ENCODE measurements around the gene CCDC192. TPM values are rescaled to one million over a fixed set of nuclear protein-coding genes. Genes with fewer than 3 reads are reported as not detected.

Gene CCDC192
- total RNA-seq, 1 donor from 2014 or later = not detected

GRCh38 chr5:127957701-127958239 is 254.6 kb downstream of the CCDC192 start:
- no peak overlapping the region for H3K9ac ChIP-seq
- Mint-ChIP-seq H3K27ac (no peak overlapping the region), H3K4me3 (no peak overlapping the region), H3K27me3 (ENCODE audit: insufficient read depth, low read depth) (no peaks in the 10 kb centered on the region), H3K9me3 (peaks cover 2% of the 10 kb centered on the region), H3K36me3 (peaks cover 5% of the 10 kb centered on the region), H3K4me1 (peaks cover 38% of the 10 kb centered on the region)
- no peaks in the 10 kb centered on the region for H3K27me3 ChIP-seq
- H3K4me2 ChIP-seq = peak overlapping the region; percentile 15
- H3K27ac ChIP-seq = no peak overlapping the region
- H3K4me3 ChIP-seq = no peak overlapping the region
- H3K4me1 ChIP-seq = peaks cover 21% of the 10 kb centered on the region
- H3K36me3 ChIP-seq = no peaks in the 10 kb centered on the region
- no peaks in the 10 kb centered on the region for H3K9me3 ChIP-seq (ENCODE audit: low read depth)
- no peaks in the 10 kb centered on the region for H3F3A ChIP-seq (ENCODE audit: low read depth)
- TF ChIP-seq EZH2 (IDR thresholded peaks at IDR 0.05) (no peak), EZH2phosphoT487 (IDR thresholded peaks at IDR 0.05) (no peak)
- TF ChIP-seq, protein P1, sequence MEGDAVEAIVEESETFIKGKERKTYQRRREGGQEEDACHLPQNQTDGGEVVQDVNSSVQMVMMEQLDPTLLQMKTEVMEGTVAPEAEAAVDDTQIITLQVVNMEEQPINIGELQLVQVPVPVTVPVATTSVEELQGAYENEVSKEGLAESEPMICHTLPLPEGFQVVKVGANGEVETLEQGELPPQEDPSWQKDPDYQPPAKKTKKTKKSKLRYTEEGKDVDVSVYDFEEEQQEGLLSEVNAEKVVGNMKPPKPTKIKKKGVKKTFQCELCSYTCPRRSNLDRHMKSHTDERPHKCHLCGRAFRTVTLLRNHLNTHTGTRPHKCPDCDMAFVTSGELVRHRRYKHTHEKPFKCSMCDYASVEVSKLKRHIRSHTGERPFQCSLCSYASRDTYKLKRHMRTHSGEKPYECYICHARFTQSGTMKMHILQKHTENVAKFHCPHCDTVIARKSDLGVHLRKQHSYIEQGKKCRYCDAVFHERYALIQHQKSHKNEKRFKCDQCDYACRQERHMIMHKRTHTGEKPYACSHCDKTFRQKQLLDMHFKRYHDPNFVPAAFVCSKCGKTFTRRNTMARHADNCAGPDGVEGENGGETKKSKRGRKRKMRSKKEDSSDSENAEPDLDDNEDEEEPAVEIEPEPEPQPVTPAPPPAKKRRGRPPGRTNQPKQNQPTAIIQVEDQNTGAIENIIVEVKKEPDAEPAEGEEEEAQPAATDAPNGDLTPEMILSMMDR (IDR thresholded peaks at IDR 0.05) = no peak
- peak overlapping the region; percentile 36 for H2AFZ ChIP-seq (replicated peaks)
- no peaks in the 10 kb centered on the region for H4K20me1 ChIP-seq (ENCODE audit: low read depth)
- DNase-seq (ENCODE audit: low spot score) = no peak
- H3K79me2 ChIP-seq (ENCODE audit: low read depth) = no peaks in the 10 kb centered on the region

DNA sequence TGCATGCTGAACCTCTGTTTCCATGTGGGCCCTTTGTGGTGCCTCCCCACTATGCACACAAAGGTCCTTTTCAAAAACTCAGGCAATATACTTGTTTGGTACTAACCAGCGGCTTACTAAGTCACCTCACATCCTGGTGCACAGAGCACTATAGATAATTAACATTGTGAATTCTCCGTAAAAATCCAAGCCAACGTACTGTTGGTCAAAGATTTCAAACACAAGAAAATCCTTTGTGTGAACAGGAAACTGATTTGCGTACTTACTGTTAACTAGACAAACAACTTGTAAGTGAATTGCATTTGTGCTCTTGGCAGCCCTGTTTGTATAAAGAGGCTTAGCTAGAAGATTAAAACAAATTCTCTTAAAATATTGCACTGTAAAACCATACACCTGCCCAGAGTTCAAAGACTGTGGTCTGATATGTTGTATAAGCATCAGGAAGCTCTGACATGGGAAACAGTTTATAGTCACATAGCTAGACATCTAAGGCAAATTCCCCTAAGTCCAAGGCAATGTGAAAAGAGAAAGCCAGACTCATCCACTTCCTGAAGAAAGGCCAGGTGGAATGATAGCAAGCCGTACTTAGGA is 255.3 kb downstream of the CCDC192 start:
- Histone ChIP-seq H3K9me3 (ENCODE audit: low read depth) (no peaks in the 10 kb centered on the region), H3K79me2 (ENCODE audit: low read depth) (no peaks in the 10 kb centered on the region), H3K27ac (no peak overlapping the region), H3F3A (ENCODE audit: low read depth) (no peaks in the 10 kb centered on the region), H3K36me3 (no peaks in the 10 kb centered on the region), H3K9ac (no peak overlapping the region), H3K27me3 (no peaks in the 10 kb centered on the region), H3K4me1 (peaks cover 21% of the 10 kb centered on the region), H3K4me3 (no peak overlapping the region), H4K20me1 (ENCODE audit: low read depth) (no peaks in the 10 kb centered on the region), H2AFZ (replicated peaks) (peak overlapping the region; percentile 36), H3K4me2 (peak overlapping the region; percentile 15)
- no peaks in the 10 kb centered on the region for H3K27me3 Mint-ChIP-seq (ENCODE audit: insufficient read depth, low read depth)
- H3K27ac Mint-ChIP-seq = peak overlapping the region; percentile 61
- peak overlapping the region; percentile 66 for H3K4me3 Mint-ChIP-seq
- no peak for DNase-seq (ENCODE audit: low spot score)
- H3K9me3 Mint-ChIP-seq = peaks cover 2% of the 10 kb centered on the region
- peaks cover 38% of the 10 kb centered on the region for H3K4me1 Mint-ChIP-seq
- peaks cover 5% of the 10 kb centered on the region for H3K36me3 Mint-ChIP-seq
- TF ChIP-seq EZH2 (IDR thresholded peaks at IDR 0.05) (no peak), EZH2phosphoT487 (IDR thresholded peaks at IDR 0.05) (no peak)
- TF ChIP-seq, protein P1 (IDR thresholded peaks at IDR 0.05) = no peak

DNA sequence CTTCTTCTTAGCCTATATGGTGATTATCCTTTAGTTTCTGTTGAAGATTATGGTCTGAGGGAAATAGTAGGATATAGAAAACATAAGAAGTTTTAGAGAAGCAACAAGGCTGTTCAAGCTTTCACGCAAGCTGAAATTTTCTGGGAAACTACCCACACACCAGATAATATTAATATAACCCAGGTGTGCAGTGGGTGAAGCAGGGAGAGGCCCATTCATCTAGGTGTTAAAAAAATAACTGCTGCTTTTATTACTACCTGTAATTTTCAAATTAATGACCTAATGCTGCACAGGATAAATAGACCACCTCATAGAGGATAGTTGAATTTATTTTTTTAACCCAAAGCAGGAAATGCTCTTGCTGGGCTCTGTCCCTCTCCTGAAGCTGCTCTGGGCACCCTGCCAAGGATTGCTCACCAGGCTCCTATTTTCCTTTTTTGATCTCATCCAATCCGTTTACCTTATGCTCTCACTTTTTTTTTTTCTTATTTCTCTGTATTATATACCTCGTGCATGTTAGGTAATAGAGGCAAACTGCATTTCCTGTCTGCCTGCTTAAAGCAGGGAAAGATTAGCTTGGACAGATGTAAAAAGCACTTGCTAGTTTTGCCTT is 256.1 kb downstream of the CCDC192 start:
- Histone ChIP-seq H3K4me2 (no peak overlapping the region), H3K9ac (no peak overlapping the region), H3K4me3 (no peak overlapping the region), H3K4me1 (peaks cover 21% of the 10 kb centered on the region), H3K27ac (no peak overlapping the region), H3K36me3 (no peaks in the 10 kb centered on the region), H3K79me2 (ENCODE audit: low read depth) (no peaks in the 10 kb centered on the region), H3K27me3 (no peaks in the 10 kb centered on the region), H3F3A (ENCODE audit: low read depth) (no peaks in the 10 kb centered on the region), H4K20me1 (ENCODE audit: low read depth) (no peaks in the 10 kb centered on the region), H3K9me3 (ENCODE audit: low read depth) (no peaks in the 10 kb centered on the region), H2AFZ (replicated peaks) (no peak overlapping the region)
- H3K4me1 Mint-ChIP-seq = peaks cover 38% of the 10 kb centered on the region
- H3K36me3 Mint-ChIP-seq = peaks cover 10% of the 10 kb centered on the region
- H3K27ac Mint-ChIP-seq = no peak overlapping the region
- no peaks in the 10 kb centered on the region for H3K27me3 Mint-ChIP-seq (ENCODE audit: insufficient read depth, low read depth)
- no peak for TF ChIP-seq EZH2 (IDR thresholded peaks at IDR 0.05)
- no peak for TF ChIP-seq EZH2phosphoT487 (IDR thresholded peaks at IDR 0.05)
- TF ChIP-seq, protein P1 (IDR thresholded peaks at IDR 0.05) = no peak
- H3K4me3 Mint-ChIP-seq = no peak overlapping the region
- DNase-seq (ENCODE audit: low spot score) = no peak
- peaks cover 2% of the 10 kb centered on the region for H3K9me3 Mint-ChIP-seq
